ENCODE measurements around the gene SEC14L2. TPM values are rescaled to one million over a fixed set of nuclear protein-coding genes. Genes with fewer than 3 reads are reported as not detected.
A peak's percentile ranks its signal among the peaks of the same experiment; 100 is the strongest.

The SEC14L2 gene
- total RNA-seq, 2 experiments from 2014 or later, result 5.6 to 7.4 TPM

DNA sequence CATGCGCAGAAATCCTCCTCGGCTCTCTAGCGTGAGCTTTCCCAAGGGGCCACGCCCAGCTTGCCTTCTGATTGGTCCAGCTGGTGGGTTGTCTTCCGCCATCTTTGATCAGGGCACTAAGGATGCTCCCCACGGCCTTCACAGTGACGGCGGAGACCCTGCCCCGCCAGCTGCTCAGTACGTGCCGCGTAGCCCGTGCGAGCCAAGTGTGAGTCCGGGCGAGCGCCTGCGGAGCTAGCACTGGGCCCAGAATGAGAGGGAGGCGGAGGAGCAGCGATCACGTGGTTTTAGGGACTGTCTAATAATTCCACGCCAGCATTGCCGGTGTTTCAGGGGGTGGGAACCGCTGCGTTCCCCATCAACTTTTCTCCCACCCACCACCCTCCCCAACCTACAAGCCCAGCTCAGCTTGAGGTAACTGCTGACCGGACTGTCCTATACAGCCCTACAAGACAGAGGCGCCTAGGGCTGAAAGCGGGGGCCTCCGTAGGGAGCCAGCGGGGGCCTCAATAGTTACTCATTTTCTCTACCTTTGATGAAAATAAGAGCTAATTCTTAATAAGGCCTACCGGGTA is 27.2 kb downstream of the SEC14L2 start:
- Mint-ChIP-seq H3K4me1 (peaks cover 55% of the 10 kb centered on the region), H3K4me3 (peak overlapping the region; percentile 94), H3K9me3 (no peaks in the 10 kb centered on the region), H3K27ac (peak overlapping the region; percentile 94), H3K27me3 (no peaks in the 10 kb centered on the region), H3K36me3 (ENCODE audit: low read depth) (peaks cover 41% of the 10 kb centered on the region)
- ChIA-PET POLR2A (interaction anchor here (0.6 to 8.0 kb wide), 23 partner anchors 12 to 1156 kb away, joined by 3 to 115 read pairs (median 5); partner anchors contain the start of genes CASTOR1, EWSR1, PES1 and RHBDD3), CTCF (interaction anchor here (0.5 to 6.9 kb wide), 23 partner anchors 10 to 498 kb away, joined by 3 to 100 read pairs (median 4); partner anchors contain the start of genes CASTOR1, CCDC157, PES1 and RNF215)
- DNase-seq, result peak; percentile 99

DNA sequence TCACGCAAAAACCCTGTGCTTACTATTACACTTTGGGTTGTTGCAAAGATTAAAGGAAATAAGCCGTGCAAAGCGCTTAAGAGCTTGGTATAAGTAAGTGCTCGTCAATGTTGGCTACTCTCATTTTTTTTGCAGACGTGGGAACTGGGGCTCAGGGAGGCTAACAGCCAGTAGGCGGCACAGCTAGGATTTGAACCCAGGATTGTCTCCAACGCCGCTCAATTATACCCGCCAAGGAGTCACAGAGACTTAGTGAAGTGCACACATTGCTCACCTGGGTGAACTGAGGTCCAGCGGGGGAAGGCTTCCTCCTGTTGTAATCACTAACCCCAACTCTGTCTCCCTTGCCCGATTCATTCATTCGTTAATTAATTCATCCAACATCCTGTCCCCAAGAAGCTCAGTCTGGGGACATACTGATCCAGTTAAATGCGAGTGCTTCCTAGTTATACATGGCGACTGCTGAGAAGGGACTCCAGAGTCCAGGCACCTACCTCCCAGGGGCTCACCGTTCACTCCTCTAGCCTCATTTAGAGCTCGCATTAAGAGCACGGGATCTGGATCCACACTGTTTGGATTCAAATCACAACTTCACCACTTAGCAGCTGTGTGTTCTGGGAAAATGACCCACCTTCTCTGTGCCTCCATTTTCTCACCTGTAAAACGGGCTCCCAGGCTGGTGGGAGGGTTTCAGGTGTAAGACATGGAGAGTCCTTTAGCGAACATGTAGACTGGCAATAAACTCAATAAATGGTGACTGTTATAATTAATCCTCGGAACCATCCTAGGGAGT is 27.9 kb downstream of the SEC14L2 start:
- ChIA-PET POLR2A (interaction anchor here (0.6 to 8.0 kb wide), 22 partner anchors 11 to 1157 kb away, joined by 3 to 115 read pairs (median 5); partner anchors contain the start of genes CASTOR1, CCDC157, EWSR1 and PES1), CTCF (interaction anchor here (0.6 to 6.9 kb wide), 18 partner anchors 11 to 316 kb away, joined by 3 to 100 read pairs (median 5); partner anchors contain the start of genes CASTOR1, CCDC157, PES1 and RNF215)
- Mint-ChIP-seq H3K36me3 (ENCODE audit: low read depth) (peaks cover 41% of the 10 kb centered on the region), H3K9me3 (no peaks in the 10 kb centered on the region), H3K27ac (peak overlapping the region; percentile 94), H3K4me3 (peak overlapping the region; percentile 94), H3K27me3 (no peaks in the 10 kb centered on the region), H3K4me1 (peaks cover 55% of the 10 kb centered on the region)
- peak; percentile 50 for DNase-seq

DNA sequence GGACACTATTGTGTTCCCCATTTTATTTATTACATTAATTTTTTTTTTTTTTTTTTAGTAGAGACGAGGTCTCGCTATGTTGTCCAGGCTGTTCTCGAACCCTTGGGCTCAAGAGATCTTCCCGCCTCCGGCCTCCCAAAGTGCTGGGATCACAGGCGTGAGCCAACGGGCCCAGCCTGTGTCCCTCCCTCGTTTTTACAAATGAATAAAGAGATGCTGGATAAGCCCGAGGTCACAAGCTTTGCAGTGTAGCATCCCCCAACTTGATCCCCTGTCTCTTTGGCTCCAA is 28.5 kb downstream of the SEC14L2 start:
- peaks cover 44% of the 10 kb centered on the region for H3K36me3 Mint-ChIP-seq (ENCODE audit: low read depth)
- H3K27me3 Mint-ChIP-seq, result no peaks in the 10 kb centered on the region

DNA sequence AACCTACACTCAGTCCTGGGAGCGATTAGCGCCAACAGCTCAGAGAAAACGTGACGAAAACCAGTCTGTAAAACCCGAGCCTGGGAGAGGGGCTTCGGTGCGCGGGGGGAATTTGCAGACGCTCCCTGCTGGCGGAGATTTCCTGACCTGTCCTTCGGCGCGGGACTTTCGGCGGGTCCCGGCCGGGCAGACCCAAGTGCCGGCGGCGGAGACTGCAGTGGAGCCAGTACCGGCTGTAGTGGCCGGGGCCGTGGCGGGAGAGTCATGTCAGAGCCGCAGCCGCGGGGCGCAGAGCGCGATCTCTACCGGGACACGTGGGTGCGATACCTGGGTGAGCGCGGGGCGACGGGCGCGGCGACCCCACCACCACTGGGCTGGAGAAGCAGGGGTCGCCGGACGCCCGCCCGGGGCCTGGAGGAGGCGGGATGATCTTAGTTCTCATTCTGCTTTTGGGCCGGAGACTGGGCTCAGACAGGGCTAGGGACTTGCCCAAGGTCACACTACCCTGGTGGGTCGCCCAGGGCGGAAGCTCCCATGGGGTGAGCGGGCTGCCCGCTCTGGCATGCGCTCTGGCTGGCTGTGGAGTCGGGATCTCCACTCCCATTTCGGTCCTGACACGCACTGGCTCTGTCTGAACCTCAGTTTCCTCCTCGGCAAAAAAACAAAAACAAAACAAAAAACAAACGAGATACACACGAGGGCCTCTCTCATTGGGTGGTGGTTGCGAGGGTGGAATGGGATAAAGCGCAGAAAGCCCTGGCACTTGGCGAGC is 29.0 kb downstream of the SEC14L2 start, which contains the start of gene MTFP1:
MTFP1 (plus strand) TSS at position 153 of the 772 bp plus-strand sequence; CDS start at position 265, 112 bp downstream.
- ChIA-PET CTCF (interaction anchor here (0.9 to 6.9 kb wide), 13 partner anchors 10 to 317 kb away, joined by 3 to 100 read pairs (median 5); partner anchors contain the start of genes CASTOR1 and RNF215), POLR2A (interaction anchor here (0.8 to 8.0 kb wide), 12 partner anchors 10 to 318 kb away, joined by 3 to 115 read pairs (median 4); partner anchors contain the start of genes CASTOR1, CCDC157, SEC14L2 and SF3A1)
- Mint-ChIP-seq H3K36me3 (ENCODE audit: low read depth) (peaks cover 40% of the 10 kb centered on the region), H3K27me3 (no peaks in the 10 kb centered on the region), H3K27ac (peak within 1 kb of the TSS; percentile 94), H3K4me1 (peaks cover 50% of the 10 kb centered on the region), H3K4me3 (peak within 1 kb of the TSS; percentile 94), H3K9me3 (no peaks in the 10 kb centered on the region)
- DNase-seq, result peak; percentile 49

More for the DNA sequence above, 28.5 kb downstream of the SEC14L2 start:
- ChIA-PET POLR2A (interaction anchor here (0.8 to 8.0 kb wide), 9 partner anchors 11 to 240 kb away, joined by 3 to 115 read pairs (median 16); partner anchors contain the start of genes CASTOR1, CCDC157, PES1 and SEC14L2), CTCF (interaction anchor here (0.9 to 6.9 kb wide), 8 partner anchors 11 to 317 kb away, joined by 3 to 100 read pairs (median 13); partner anchors contain the start of genes CASTOR1, RNF215 and SEC14L2)
- Mint-ChIP-seq H3K27ac (peak overlapping the region; percentile 94), H3K4me1 (peaks cover 56% of the 10 kb centered on the region), H3K4me3 (peak overlapping the region; percentile 94), H3K9me3 (no peaks in the 10 kb centered on the region)
- no peak for DNase-seq

DNA sequence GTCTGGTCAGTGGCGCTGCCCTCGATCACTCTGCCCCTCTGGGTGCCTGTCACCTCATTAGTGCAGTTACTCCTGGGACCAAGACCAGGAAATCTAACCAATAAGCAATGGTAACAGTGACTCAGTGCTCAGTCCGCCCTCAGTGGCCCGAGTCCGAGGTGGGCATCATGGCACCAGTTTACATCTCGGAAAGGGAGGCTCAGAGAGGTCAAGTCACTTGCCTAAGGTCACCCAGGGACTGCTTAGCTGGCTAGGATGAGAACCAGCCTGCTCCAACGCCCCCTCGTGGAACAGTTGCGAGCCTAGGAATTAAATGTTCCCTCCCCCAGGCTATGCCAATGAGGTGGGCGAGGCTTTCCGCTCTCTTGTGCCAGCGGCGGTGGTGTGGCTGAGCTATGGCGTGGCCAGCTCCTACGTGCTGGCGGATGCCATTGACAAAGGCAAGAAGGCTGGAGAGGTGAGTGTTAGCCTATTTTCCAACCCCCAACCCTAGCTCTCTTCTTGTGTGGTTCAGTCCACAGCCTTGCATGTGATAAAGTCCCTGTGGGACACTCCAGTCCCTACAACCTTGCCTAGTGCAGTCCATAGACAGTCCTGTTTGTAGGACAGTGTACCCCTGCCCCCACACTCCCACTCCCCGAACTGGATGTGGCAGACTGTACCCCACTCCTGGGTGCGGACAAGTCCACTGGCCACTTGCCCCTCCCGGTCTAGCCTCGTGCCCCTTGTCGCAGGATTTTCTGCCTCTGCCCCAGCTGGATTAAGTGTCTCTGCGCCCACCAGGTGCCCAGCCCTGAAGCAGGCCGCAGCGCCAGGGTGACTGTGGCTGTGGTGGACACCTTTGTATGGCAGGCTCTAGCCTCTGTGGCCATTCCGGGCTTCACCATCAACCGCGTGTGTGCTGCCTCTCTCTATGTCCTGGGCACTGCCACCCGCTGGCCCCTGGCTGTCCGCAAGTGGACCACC is 29.9 kb downstream of the SEC14L2 start:
- peak; percentile 89 for DNase-seq
- POLR2A ChIA-PET, result interaction anchor here (0.8 to 8.0 kb wide), 7 partner anchors 9 to 317 kb away, joined by 3 to 115 read pairs (median 3); partner anchors contain the start of genes CASTOR1 and SEC14L2
- peaks cover 36% of the 10 kb centered on the region for H3K36me3 Mint-ChIP-seq (ENCODE audit: low read depth)
- peaks cover 43% of the 10 kb centered on the region for H3K4me1 Mint-ChIP-seq
- no peaks in the 10 kb centered on the region for H3K27me3 Mint-ChIP-seq
- H3K4me3 Mint-ChIP-seq, result peak overlapping the region; percentile 94
- no peaks in the 10 kb centered on the region for H3K9me3 Mint-ChIP-seq
- CTCF ChIA-PET, result interaction anchor here (0.6 to 6.9 kb wide), 13 partner anchors 9 to 139 kb away, joined by 3 to 100 read pairs (median 5); partner anchors contain the start of genes RNF215 and SEC14L2
- peak overlapping the region; percentile 94 for H3K27ac Mint-ChIP-seq

DNA sequence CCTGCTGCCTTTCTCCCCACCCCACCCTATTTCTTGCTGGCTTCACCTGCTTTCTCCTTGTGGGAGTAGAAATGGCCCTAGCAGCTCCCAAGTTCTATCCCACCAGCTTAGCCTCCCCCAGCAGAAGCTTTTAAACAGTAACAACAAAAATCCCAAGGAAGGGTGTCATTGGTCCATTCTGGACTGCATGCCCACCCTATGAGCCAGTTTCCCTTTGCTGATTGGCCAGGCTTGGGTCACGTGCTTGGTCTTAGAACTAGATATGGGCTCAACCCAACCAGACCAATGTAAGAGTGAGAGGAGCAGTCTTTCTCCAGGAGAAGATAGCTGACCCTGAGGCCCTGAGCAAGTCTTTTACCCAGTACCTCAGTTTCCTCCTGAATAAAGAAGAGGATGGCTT is 31.1 kb downstream of the SEC14L2 start:
- H3K27ac Mint-ChIP-seq, result no peak overlapping the region
- H3K36me3 Mint-ChIP-seq (ENCODE audit: low read depth), result peaks cover 28% of the 10 kb centered on the region
- CTCF ChIA-PET, result interaction anchor here (1.2 kb wide), 1 partner anchor 37 kb away, joined by 4 read pairs; no protein-coding TSS in a partner anchor
- no peak overlapping the region for H3K4me3 Mint-ChIP-seq
- DNase-seq, result no peak
- H3K4me1 Mint-ChIP-seq, result peaks cover 31% of the 10 kb centered on the region
- no peaks in the 10 kb centered on the region for H3K9me3 Mint-ChIP-seq
- POLR2A ChIA-PET, result interaction anchor here (1.4 to 8.0 kb wide), 3 partner anchors 8 to 139 kb away, joined by 5 to 115 read pairs (median 80); partner anchors contain the start of genes CASTOR1 and SEC14L2
- H3K27me3 Mint-ChIP-seq, result no peaks in the 10 kb centered on the region

DNA sequence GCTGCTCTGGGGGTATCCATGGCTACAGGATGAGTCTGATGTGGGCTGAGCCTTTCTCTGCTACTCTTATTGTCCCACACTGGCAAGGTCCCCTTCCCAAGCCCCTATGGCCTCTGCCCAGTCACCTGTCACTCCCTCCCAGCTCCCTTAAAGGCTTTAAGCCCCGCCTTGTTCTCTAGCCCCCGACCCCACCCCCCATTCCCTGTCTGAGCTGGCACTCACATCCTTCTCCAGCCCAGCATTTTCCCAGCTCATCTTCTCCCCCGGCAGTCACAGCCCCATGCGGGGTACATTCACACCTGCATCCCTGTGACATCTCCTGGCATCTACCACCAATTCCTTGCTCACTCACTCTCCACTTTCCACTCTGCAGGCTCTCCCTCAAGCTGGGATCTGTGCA is 33.1 kb downstream of the SEC14L2 start:
- CTCF ChIA-PET, result interaction anchor here (0.9 to 1.4 kb wide), 2 partner anchors 39 to 142 kb away, joined by 3 to 4 read pairs; no protein-coding TSS in a partner anchor
- H3K4me3 Mint-ChIP-seq, result no peak overlapping the region
- DNase-seq, result no peak
- POLR2A ChIA-PET, result interaction anchor here (1.0 kb wide), 1 partner anchor 19 kb away, joined by 3 read pairs; no protein-coding TSS in a partner anchor
- peaks cover 33% of the 10 kb centered on the region for H3K4me1 Mint-ChIP-seq
- peaks cover 2% of the 10 kb centered on the region for H3K9me3 Mint-ChIP-seq
- H3K27me3 Mint-ChIP-seq, result no peaks in the 10 kb centered on the region
- H3K36me3 Mint-ChIP-seq (ENCODE audit: low read depth), result peaks cover 34% of the 10 kb centered on the region
- no peak overlapping the region for H3K27ac Mint-ChIP-seq

DNA sequence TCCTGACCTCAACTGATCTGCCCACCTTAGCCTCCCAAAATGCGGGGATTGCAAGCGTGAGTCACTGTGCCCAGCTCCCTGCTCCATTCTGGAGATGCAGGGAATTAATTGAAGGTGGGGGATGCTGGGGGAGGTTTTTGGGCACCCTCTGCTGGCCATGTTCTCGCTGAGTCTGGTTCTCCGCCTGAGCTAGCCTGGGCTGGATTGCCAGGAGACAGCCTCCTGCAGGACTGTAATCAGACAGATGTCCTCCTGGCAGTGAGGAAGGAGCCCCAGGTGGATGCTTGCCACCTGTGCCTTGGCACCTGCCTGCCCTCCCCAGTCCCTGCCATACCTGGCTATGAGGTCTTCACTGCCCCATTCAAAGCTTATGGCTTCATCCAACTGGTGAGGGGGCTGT is 34.1 kb downstream of the SEC14L2 start:
- DNase-seq, result no peak
- Mint-ChIP-seq H3K9me3 (peaks cover 10% of the 10 kb centered on the region), H3K4me3 (no peak overlapping the region), H3K27me3 (no peaks in the 10 kb centered on the region), H3K36me3 (ENCODE audit: low read depth) (peaks cover 41% of the 10 kb centered on the region), H3K4me1 (peaks cover 38% of the 10 kb centered on the region), H3K27ac (no peak overlapping the region)
- CTCF ChIA-PET, result interaction anchor here (1.1 to 1.4 kb wide), 2 partner anchors 45 to 143 kb away, joined by 3 to 4 read pairs; no protein-coding TSS in a partner anchor
- POLR2A ChIA-PET, result interaction anchor here (0.9 kb wide), 1 partner anchor 13 kb away, joined by 3 read pairs; no protein-coding TSS in a partner anchor

DNA sequence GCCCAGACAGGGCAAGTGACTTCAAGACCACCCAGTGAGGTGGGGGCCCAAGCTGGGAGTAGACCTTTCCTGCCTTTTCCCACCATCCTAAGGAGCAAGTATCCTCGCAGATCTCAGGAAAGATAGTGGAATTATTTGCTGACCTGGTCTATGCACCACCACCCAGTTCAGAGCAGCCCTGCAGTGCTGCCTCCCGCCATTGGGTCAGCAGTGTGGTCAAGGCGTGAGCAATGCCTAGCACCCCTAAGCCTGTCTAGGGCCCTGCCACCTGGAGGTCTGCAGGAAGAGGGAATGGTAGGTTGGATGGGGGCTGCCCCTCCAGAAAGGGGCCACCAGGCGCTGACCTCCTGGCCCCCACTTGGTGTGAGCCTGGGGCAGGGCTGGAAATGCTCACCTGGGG is 35.3 kb downstream of the SEC14L2 start:
- ChIA-PET CTCF (interaction anchor here (1.5 to 7.5 kb wide), 2 partner anchors 8 to 41 kb away, joined by 4 to 69 read pairs; partner anchors contain the start of gene MTFP1), POLR2A (interaction anchor here (1.0 to 7.2 kb wide), 2 partner anchors 7 to 143 kb away, joined by 3 to 80 read pairs; partner anchors contain the start of genes CASTOR1 and MTFP1)
- H3K4me1 Mint-ChIP-seq, result peaks cover 29% of the 10 kb centered on the region
- H3K27ac Mint-ChIP-seq, result no peak overlapping the region
- DNase-seq, result no peak
- peaks cover 36% of the 10 kb centered on the region for H3K36me3 Mint-ChIP-seq (ENCODE audit: low read depth)
- no peak overlapping the region for H3K4me3 Mint-ChIP-seq
- H3K27me3 Mint-ChIP-seq, result peaks cover 2% of the 10 kb centered on the region
- peaks cover 12% of the 10 kb centered on the region for H3K9me3 Mint-ChIP-seq

DNA sequence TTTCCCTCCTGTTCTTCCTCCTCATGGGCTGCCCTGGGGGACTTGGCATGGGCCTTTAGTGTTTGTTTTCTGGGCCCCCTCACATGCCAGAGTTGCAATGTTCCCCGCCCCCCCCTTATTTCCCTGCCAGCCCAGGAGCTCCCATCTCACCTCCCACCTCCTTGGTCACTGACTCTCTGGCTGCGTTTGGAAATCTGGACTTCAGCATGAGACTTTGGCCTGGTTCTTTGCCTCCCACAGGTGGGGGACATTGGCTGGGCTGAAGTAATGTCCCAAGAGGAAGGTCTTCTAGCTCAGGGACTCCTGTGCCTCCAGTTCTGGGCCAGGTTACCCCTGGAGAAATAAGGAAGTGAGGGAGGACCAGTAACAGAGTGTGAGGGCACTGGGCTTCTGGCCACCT is 35.7 kb downstream of the SEC14L2 start:
- no peak for DNase-seq
- Mint-ChIP-seq H3K4me3 (no peak overlapping the region), H3K27me3 (peaks cover 2% of the 10 kb centered on the region), H3K9me3 (peaks cover 12% of the 10 kb centered on the region), H3K36me3 (ENCODE audit: low read depth) (peaks cover 33% of the 10 kb centered on the region), H3K4me1 (peaks cover 25% of the 10 kb centered on the region), H3K27ac (no peak overlapping the region)
- ChIA-PET CTCF (interaction anchor here (0.6 to 7.5 kb wide), 3 partner anchors 8 to 221 kb away, joined by 4 to 69 read pairs (median 4); partner anchors contain the start of gene MTFP1), POLR2A (interaction anchor here (1.0 to 7.2 kb wide), 2 partner anchors 8 to 143 kb away, joined by 3 to 80 read pairs; partner anchors contain the start of genes CASTOR1 and MTFP1)
